HG03095 (cell line): Measurements from ENCODE around the gene CHST14.
A peak's percentile ranks its signal among the peaks of the same experiment; 100 is the strongest.

ENCODE experiments used
- ATAC-seq: cut with Tn5 transposase; IDR thresholded peaks from one replicate; pipeline ENCODE4 v1.9.1; 2021; ENCODE audit warnings: moderate library complexity; ENCODE audit not compliant: unreplicated experiment

The CHST14 gene

DNA sequence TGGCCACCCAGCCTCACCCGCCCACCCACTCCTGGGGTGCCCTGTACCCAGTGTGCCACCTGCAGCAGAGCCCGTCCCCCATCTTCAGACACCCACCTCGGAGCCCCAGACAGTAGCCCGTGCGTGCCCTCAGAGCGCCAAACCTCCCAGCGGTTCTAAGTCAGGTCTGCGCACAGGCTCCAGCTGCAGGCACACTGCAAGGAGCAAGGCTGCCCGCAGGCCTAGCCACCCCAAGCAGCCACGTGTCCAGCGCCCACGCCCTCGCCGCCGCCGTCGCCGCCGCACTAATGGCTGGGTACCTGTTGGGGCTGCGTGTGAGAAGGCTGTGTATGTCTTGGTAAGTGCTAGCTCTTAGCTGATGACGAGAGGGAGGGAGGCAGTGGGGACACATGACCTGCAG, 8.8 kb upstream of the CHST14 start:
- ATAC-seq: no peak

DNA sequence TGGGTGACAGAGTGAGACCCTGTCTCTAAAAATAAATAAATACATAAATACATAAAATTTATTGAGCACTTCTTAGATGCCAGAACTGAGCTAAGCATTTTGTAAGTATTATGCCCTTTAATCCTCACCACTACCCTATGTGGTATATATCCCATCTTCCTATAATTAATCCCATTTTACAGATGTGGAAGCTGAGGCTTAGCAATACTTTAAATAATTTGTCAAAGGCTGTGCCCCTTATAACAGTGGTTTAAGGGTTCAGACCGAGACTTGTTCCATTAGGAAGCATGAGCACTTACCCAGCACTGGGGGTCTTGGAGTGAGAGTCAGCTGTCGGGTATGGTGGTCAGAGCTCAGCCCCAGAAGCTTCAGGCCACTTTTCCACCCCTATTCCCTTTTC, 7.5 kb upstream of the CHST14 start:
- no peak for ATAC-seq

DNA sequence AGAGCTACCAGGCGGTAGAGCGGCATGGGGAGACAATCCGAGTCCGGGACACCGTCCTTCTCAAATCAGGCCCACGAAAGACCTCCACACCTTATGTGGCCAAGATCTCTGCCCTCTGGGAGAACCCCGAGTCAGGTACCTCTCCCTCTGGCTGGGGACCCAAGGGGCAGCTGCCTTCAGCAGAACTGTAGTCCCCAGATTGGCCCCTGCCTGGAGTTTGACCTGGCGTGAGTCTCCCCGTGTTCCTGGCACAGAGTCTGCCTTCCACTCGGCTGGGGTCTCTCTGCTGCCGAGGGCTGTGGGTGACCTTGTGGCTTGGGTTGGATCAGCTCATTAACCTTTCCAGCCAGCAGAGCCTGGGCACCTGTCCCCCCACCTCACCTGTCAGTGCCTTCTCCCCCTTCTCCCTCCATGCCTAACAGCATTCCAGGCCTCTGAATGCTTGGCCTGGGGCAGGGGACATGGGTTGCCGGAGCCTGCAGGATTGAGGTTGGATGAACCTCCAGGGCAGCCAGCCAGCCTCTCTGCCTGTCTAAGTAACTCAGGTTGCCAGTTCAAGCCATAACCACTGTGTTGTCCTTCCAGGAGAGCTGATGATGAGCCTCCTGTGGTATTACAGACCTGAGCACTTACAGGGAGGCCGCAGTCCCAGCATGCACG, 6.8 kb upstream of the CHST14 start:
- no peak for ATAC-seq

DNA sequence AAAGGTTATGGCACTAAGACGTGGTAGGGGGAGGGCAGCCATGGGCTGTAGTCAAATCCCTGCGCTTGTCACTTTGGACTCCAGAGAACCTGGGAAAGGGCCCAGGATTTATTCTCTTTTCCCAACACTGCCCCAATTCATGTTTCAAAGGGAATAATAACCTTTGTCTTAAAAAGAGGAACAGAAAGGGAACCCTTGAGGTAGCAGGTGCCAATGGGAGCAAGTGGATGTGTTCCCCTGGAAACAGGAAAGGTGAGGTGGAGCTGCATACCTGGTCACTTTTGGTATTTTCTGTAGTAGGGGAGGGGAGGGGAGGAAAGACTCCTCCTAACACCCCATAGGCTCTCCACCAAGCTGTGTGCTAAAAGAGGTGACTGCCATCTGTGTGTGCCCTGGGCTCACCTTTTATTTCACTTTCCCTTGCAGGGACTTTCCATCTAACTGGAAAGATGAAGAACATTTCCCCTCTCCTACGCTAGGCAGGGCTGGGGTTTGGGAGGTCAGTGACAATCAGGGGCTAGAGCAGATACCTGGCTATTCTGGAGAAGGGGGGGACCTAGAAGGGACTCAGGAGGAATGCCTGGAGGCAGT, 6.1 kb upstream of the CHST14 start:
- no peak for ATAC-seq

DNA sequence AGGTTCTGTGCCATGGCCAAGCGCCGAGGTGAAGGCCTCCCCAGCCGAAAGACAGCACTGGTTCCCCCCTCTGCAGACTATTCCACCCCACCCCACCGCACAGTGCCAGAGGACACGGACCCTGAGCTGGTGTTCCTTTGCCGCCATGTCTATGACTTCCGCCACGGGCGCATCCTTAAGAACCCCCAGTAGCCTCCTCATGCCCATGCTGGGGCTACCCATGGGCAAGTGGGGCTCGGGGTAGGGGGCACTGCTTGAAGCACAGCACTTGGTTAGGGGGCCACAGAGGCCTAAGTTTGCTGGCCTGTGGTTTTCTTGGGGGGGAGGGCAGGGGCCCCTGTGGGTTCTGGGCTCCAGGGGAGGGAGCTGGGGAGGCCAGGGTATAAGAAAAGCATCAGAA, 4.8 kb upstream of the CHST14 start:
- no peak for ATAC-seq

DNA sequence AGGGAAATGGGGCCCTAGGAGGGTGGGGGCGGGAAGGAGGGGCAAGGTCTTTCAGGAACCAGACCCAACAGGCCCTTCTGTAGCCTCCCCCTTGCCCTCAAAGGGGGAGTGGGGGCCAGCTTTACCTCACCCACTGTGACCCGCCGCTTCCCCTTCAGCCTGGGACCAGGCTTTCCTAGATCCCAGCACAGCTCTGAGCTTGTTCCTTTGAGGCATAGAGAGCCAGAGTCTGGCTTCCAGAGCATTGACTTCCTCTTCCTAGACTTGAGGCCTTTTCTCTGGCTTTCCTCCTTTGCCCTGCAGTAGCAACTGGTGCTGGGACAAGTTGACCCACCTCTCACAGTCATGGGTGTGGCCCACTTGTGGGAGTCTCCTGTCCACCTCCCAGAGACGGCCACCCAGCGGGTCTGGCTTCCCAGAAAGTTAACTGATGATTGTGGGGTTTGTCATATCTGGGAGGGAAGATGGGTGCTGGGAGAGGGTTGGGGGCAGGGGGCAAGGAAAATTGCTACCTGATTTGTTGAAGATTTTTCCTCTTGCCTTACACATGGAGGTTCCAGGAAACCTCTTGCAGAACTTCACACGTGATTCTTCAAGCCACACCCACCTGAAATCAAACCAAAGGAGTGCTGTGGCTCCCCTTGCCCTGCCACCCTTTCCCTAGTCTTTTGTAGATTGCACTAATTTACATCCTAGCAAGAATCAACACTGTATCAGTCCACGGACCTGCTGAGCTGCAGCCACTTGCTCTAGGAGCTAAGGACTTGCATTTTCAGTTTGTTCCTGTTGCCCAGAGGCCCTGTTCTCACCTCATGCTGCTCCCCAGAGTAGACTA, 4.1 kb upstream of the CHST14 start:
- ATAC-seq: no peak

DNA sequence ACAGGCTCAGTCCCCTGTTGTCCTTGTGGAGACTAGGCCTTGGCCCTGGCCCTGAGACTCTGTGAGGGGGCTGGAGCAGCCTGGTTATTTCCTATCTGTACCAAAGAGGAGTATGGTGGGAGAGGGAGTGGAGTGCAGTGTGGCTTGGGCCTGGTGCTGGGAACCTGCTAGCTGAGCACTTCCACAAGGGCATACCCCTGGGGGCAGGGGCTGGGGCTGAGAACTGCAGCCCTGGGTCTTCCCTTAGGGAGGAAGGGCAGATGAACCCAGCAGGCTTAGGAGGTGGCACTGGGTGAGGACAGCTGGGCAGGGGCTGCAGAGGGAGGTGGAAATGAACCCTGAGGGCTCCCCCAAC, 3.5 kb upstream of the CHST14 start:
- no peak for ATAC-seq

DNA sequence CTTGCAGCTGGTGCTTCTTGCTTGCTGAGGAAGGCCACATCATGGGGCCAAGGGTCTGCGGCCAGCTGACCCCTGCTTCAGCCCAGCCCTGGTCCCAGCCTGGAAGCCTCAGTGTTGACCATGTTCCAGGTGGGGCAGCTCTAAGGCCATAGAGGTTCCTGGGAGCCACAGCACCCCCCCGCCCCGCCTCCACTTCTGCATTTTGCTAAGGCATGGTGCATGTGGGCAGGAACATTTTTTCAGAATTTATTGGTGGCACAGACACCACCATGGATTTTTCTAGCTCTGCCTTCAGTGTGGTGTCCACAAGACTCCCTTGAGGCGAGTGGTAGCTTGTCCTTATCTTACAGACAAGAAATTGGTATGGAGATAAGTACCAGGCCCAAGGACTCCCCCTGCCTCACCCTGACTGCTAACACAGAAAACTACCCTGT, 1.9 kb upstream of the CHST14 start:
- no peak for ATAC-seq

DNA sequence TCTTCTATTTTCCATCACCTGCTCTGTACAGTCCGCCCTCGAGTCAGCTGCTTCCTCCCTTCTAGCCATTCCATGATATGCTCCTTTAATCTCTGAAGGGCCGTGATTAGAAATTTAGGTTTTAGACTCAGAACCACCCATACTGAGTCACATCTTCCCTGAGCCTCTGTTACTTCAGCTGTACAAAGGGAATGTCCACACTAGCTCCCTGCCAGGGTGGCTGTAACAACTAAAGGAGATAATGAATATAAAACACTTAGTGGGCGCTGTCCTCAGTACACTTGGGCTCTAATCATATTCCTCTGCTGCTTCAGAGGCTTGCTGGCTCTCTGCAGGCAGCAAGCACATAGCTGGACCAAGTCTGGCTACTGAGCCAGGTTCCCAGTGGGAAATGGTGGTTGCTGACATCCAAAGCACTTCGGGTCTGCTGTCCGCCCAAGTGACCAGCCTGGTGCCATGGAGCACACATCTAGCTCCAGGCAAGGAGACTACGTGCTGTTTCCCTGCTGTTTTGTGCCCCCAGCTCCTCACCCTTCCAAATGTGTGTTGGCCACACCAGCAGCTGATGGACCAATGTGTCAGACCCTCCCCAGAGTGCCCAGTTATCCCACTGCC, 901 bp upstream of the CHST14 start:
- ATAC-seq: no peak

DNA sequence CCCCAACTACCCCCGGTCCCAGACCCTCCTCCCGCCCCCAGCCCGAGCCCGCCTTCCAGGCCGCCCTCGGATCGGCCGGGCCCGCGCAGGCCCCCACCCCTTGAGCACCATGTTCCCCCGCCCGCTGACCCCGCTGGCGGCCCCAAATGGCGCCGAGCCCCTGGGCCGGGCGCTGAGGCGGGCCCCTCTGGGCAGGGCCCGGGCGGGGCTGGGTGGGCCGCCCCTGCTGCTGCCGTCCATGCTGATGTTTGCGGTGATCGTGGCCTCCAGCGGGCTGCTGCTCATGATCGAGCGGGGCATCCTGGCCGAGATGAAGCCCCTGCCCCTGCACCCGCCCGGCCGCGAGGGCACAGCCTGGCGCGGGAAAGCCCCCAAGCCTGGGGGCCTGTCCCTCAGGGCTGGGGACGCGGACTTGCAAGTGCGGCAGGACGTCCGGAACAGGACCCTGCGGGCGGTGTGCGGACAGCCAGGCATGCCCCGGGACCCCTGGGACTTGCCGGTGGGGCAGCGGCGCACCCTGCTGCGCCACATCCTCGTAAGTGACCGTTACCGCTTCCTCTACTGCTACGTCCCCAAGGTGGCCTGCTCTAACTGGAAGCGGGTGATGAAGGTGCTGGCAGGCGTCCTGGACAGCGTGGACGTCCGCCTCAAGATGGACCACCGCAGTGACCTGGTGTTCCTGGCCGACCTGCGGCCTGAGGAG, 472 bp downstream of the CHST14 start:
- ATAC-seq: peak; percentile 35

DNA sequence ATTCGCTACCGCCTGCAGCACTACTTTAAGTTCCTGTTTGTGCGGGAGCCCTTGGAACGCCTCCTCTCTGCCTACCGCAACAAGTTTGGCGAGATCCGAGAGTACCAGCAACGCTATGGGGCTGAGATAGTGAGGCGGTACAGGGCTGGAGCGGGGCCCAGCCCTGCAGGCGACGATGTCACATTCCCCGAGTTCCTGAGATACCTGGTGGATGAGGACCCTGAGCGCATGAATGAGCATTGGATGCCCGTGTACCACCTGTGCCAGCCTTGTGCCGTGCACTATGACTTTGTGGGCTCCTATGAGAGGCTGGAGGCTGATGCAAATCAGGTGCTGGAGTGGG, 995 bp downstream of the CHST14 start:
- ATAC-seq: peak; percentile 13

DNA sequence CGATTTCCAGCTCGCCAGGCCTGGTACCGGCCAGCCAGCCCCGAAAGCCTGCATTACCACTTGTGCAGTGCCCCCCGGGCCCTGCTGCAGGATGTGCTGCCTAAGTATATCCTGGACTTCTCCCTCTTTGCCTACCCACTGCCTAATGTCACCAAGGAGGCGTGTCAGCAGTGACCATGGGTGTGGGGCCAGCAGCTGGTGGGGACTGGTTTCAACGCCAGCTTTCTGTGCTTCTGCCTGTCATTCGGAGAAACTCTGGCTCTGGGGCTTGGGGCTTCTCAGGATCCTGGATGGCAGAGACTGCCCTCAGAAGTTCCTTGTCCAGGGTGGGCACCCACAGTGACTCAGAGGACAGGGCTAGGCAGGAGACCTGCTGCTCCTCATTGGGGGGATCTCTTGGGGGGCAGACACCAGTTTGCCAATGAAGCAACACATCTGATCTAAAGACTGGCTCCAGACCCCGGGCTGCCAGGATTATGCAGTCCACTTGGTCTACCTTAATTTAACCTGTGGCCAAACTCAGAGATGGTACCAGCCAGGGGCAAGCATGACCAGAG, 1.5 kb downstream of the CHST14 start:
- no peak for ATAC-seq

DNA sequence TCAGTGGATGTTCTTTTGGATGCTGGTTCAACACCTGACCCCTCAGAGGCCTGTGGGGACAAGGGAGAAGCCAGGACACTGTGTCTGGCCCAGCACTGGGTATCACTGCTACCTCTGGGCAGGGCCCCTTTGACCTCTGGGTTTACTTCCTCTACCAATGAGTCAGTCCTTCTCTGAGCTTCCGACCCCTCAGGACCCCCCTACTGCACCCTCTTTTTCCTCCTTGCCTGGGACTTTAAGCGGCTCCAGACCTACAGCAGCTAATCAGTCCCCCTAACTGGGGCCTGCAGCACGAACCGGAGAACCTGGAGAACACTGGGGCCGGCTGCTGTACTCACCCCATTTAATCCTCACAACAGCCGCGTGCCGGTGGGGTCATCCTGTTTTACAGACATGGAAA, 3.8 kb downstream of the CHST14 start:
- no peak for ATAC-seq

DNA sequence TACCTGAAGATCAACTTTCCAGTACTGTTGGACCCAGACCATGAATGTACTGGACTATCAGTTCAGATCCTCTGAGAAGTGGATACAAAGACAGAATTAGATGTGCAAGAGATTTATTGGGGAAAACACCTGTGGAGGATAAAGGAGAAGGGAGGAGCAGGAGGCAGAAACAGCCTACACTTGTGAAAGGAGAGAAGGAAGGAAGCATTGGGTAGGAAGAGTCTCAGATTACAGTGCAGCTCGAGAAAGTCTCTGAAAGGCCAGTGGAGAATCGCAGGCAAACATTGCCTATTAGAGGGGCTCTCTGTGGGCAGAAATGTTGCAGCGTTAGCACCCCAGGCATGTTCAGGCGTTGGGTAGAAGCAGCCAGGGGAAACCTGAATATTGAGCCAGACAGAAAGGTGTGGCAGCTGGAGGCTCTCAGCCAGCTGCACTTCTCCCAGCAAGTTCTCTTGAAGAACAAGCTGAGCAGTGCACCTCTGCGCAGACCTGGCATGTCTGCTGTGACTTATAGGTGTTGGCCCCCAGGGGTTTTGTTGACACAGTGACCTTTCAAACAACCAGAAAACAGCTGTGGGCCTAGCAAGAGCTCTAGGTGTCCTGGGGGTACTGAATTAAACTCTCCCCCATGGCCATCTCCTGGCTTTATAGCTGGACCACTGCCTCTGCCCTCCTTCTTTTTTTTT, 7.0 kb downstream of the CHST14 start:
- ATAC-seq: no peak

DNA sequence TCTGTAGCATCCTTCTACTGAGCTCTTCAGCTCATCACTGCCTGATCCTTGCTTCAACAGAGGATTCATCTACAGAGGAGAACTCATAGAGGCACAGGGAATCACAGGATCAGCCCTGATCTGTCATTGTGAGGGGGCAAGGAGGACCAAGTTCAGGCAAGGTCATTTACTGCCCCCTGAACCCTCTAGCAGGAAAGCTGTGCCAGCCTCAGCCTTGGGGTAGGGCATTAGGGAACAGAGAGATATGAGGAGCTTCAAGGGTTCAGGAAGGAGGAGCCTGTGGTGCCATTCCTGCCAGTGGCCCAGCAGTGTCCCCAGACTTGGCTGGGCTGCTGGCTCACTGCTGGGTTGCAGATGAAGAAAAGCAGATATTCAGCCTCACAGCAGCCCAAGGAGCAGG, 8.2 kb downstream of the CHST14 start:
- ATAC-seq: no peak

DNA sequence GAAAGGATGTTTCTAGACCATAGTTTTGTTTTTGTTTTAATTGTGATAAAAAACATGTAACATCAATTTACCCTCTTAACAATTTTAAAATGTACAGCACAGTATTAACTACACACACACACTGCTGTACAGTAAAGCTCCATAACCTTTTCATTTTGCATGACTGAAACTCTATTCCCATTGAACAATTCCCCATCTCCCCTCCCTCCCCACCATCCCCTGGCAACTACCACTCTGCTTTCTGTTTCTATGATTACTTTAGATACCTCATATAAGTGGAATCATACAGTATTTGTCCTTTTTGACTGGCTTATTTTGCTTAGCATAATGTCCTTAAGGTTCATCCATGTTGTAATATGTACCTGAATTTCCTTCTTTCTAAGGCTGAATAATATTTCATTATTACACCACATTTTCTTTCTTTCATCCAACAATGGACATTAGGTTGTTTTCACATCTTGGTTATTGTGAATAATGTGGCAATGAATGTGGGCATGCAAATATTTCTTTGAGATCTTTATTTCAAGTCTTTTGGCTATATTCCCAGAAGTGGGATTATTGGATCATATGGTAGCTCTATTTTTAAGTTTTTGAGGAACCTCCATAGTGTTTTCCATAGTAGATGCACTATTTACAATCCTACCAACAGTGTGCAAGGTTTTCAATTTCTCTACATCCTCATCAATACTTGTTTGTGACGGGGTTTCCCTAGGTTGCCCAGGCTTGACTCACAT, 10.7 kb downstream of the CHST14 start:
- ATAC-seq: no peak

DNA sequence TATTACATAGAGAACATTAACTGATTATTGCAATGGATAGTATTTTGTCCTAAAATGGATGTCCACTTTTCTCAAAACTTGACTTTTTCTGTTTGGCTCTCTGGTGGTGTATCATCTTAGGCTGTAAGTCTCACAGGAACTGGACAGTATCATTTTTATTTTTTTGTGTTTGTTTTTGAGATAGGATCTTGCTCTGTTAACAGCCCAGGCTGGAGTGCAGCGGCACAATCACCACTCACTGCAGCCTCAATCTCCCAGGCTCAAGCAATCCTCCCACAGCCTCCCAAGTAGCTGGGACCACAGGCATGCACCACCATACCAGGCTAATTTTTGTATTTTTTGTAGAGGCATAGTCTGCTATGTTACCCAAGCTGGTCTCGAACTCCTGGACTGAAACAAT, 13.1 kb downstream of the CHST14 start:
- no peak for ATAC-seq

DNA sequence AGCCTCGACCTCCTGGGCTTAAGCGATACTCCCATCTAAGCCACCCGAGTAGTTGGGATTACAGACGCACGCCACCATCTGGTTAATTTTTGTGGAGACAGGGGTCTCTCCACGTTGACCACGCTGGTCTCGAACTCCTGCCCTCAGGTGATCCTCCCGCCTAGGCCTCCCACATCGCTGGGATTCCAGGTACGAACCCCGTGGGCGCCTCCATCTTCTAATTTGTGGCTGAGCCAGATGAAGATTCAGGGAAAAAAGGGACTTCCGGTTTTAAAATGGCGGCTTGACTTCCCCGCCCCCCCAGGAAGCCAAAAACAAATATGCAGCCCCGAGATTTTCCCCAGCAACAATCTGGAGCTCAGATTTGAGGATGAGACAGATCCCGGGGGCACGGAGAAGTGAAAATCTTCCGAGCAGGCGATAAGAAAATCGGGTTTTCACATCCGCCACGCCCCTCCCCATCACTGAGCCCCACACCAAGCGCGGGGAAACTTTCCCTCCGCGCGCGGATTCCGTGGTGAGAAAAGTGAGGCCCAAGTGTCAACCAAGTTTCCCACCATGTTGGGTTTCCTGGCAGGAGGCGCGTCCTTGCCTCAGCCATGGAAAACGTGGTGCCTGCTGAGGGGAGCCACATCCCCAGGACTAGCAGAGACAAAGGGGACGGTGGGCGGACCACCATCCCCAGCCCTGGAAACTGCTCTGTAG, 15.4 kb downstream of the CHST14 start:
- no peak for ATAC-seq
